ENCODE data around the gene CHD1L. TPM values are rescaled to one million over a fixed set of nuclear protein-coding genes. Genes with fewer than 3 reads are reported as not detected.

The CHD1L gene
- total and polyA plus RNA-seq, 2 of the 13 experiments (the other 11 are each of a cell fraction or from before 2014, with no cell fraction given): 74.3 to 111 TPM

- intact Hi-C loops (cut with micrococcal nuclease; ENCODE audit: unreplicated experiment) (no loop called here), in situ Hi-C loops (cut with HindIII; ENCODE audit: extremely low pct_ligation_motif_present, low pct_unique_long_range_greater_than_20kb) (no loop called here)
- no peaks in the 10 kb centered on the region for H3K27me3 ChIP-seq (ENCODE audit: control insufficient read depth in 1 of 2, insufficient read depth in 2 of 2, low read length in 2 of 2)
- H3K9me3 ChIP-seq (ENCODE audit: low read length): no peaks in the 10 kb centered on the region
- ChIA-PET POLR2A (no interaction called here), CTCF (ENCODE audit: low intra/inter-chr PET ratio, low total read pairs) (no interaction called here)
- no peak overlapping the region for H3K4me3 ChIP-seq (replicated peaks in 1 of 3; ENCODE audit: insufficient read depth in 1 of 3, low read depth in 2 of 3, low read length in 3 of 3)
- no peak for TF ChIP-seq SIX1 (CRISPR knock-in tag; IDR thresholded peaks at IDR 0.05; ENCODE audit: borderline replicate concordance)
- peak; percentile 49 for TF ChIP-seq RBM22 (optimal IDR thresholded peaks at IDR 0.05; ENCODE audit: low read length)
- H2AFZ ChIP-seq (ENCODE audit: low read length): no peak overlapping the region
- no peak for ATAC-seq
- no peaks in the 10 kb centered on the region for H4K20me1 ChIP-seq (ENCODE audit: insufficient read depth, low read length)
- H3K27ac ChIP-seq (ENCODE audit: extremely low read length, insufficient read depth, low read length): no peak overlapping the region
- BruUV-seq (replicated peaks): no TSS peak
- H3K4me1 ChIP-seq (ENCODE audit: insufficient read depth, low read length): no peaks in the 10 kb centered on the region
- no peak overlapping the region for H3K4me2 ChIP-seq (ENCODE audit: low read depth, low read length)
- no peak overlapping the region for H3K9ac ChIP-seq (ENCODE audit: insufficient read depth, low read depth, low read length)
- DNase-seq (ENCODE audit: low spot score): no peak
- peaks cover 28 to 94% of the 10 kb centered on the region in 2 experiments for H3K36me3 ChIP-seq (replicated peaks in 1 of 2; ENCODE audit: control insufficient read depth in 1 of 2, insufficient read depth in 2 of 2, low read length in 2 of 2)
- WGBS (ENCODE audit: low lambda C conversion rate): 95% methylated on average over 5 of the region's 5 CpGs
- H3K79me2 ChIP-seq (ENCODE audit: insufficient read depth, low read length): no peaks in the 10 kb centered on the region
- FAIRE-seq: no peak
Measured at GRCh38 chr1:147281950-147282349, 39.5 kb downstream of the CHD1L start.

- intact Hi-C loops (cut with micrococcal nuclease; ENCODE audit: unreplicated experiment) (no loop called here), in situ Hi-C loops (cut with HindIII; ENCODE audit: extremely low pct_ligation_motif_present, low pct_unique_long_range_greater_than_20kb) (no loop called here)
- Histone ChIP-seq H3K4me1 (ENCODE audit: insufficient read depth, low read length) (no peaks in the 10 kb centered on the region), H4K20me1 (ENCODE audit: insufficient read depth, low read length) (no peaks in the 10 kb centered on the region), H3K27ac (ENCODE audit: extremely low read length, insufficient read depth, low read length) (no peak overlapping the region), H3K9me3 (ENCODE audit: low read length) (no peaks in the 10 kb centered on the region), H3K4me3 (replicated peaks in 1 of 3; ENCODE audit: insufficient read depth in 1 of 3, low read depth in 2 of 3, low read length in 3 of 3) (no peak overlapping the region), H3K36me3 (replicated peaks in 1 of 2; ENCODE audit: control insufficient read depth in 1 of 2, insufficient read depth in 2 of 2, low read length in 2 of 2) (peaks cover 29 to 94% of the 10 kb centered on the region in 2 experiments), H3K4me2 (ENCODE audit: low read depth, low read length) (no peak overlapping the region), H2AFZ (ENCODE audit: low read length) (no peak overlapping the region), H3K79me2 (ENCODE audit: insufficient read depth, low read length) (no peaks in the 10 kb centered on the region), H3K27me3 (ENCODE audit: control insufficient read depth in 1 of 2, insufficient read depth in 2 of 2, low read length in 2 of 2) (no peaks in the 10 kb centered on the region), H3K9ac (ENCODE audit: insufficient read depth, low read depth, low read length) (no peak overlapping the region)
- FAIRE-seq: no peak
- WGBS (ENCODE audit: low lambda C conversion rate): 95% methylated on average over 1 of the region's 1 CpG
- no peak for DNase-seq (ENCODE audit: low spot score)
- POLR2A ChIA-PET: no interaction called here
- no TSS peak for BruUV-seq (replicated peaks)
- TF ChIP-seq ZNF101 (CRISPR knock-in tag; IDR thresholded peaks at IDR 0.05; ENCODE audit: borderline replicate concordance, low read depth): no peak
- CTCF ChIA-PET (ENCODE audit: low intra/inter-chr PET ratio, low total read pairs): no interaction called here
- no peak for ATAC-seq
Measured at GRCh38 chr1:147283011-147283410, 40.5 kb downstream of the CHD1L start.
